C4-2B (cell line): ENCODE results near the gene ZNF844.

Experiments used
- CTCF ChIP-seq: fragments of 450-650 bp; conservative IDR thresholded peaks from 2 replicates; pipeline ENCODE4 v1.5.1; 2017; ENCODE audit warnings: mild to moderate bottlenecking
- ZFX ChIP-seq: fragments of 450-650 bp; IDR thresholded peaks from 2 replicates; pipeline ENCODE4 v1.6.1; 2017

GRCh38 chr19:12085074-12085818 is 20.7 kb downstream of the ZNF844 start:
- no peak for TF ChIP-seq CTCF
- TF ChIP-seq ZFX, result no peak
